Smooth muscle cell of the brain vasculature (primary cell): ENCODE data around the gene IWS1.
"Not testable (repeated sequence)": the region's sequence is repeated elsewhere in the genome, so short reads cannot be mapped to it uniquely, and the experiment has no call there.

Experiments used
- DNase-seq: peaks from one replicate; pipeline ENCODE4 v3.0.0-alpha.2; 2012; ENCODE audit warnings: low read depth, low spot score

Gene IWS1

DNA sequence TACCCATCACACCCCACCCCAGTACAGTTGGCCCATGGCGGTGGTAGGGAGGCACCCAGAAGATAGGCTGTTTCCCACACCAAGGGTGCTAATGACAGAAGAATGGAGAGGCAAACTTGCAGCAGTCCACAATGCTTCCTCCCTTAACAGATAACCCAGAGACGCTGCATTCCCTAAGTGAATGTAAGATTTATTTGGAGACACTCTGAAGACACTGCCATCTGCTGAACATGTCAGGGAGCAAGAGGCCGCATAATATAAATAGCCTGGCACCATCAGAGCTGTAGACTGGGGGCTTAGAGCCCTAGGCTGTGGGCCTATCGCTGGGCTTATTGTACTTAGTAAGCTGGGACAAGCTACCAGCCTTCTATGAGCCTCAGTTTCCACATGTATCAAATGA, 2.2 kb upstream of the IWS1 start:
- DNase-seq: no peak

GRCh38 chr2:127527001-127527804, 914 bp upstream of the IWS1 start:
- no peak for DNase-seq

DNA sequence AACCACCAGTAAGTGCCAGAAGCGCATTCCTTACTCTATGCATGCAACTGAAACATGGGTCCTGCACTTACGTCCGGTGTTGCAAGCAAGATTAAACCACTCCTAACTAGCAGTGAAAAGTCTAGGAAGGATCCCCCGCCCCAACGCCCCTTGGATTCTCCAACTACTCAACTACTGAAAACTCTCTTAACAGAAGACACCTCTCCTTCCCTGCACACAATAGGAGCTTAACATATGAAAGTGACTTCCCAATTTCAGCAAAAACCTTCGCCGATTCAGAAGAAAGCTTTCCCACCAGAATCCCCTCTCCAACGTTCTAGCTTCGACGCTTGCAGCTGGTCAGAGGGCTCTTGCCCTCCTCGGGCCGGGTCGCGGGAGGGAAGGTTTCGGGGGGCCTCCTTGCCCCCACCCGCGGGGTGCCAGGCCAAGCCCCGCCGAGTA, 578 bp downstream of the IWS1 start:
- DNase-seq: no peak

GRCh38 chr2:127524198-127524834, 2.0 kb downstream of the IWS1 start:
- not testable (repeated sequence) for DNase-seq

GRCh38 chr2:127523269-127523939, 2.9 kb downstream of the IWS1 start:
- DNase-seq: no peak

DNA sequence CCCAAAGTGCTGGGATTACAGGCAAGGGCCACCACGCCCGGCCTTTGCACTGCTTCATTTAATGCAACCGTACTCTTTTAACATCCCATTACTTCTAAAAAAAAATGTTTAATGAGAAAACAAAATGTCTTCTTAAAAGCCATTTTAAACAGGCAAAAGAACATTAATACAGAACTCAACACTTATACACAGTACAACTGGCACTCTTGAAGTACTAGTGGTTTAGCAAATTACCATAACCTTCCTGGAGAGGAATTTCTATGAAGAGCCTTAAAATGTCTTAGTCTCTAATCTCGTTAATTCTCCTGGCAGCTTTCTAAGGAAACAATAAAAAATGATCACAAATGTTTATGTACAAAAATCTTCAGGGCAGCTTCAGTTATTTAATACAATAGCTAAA, 5.9 kb downstream of the IWS1 start:
- no peak for DNase-seq

- no peak for DNase-seq
Observed at GRCh38 chr2:127517465-127517864, 8.8 kb downstream of the IWS1 start.

DNA sequence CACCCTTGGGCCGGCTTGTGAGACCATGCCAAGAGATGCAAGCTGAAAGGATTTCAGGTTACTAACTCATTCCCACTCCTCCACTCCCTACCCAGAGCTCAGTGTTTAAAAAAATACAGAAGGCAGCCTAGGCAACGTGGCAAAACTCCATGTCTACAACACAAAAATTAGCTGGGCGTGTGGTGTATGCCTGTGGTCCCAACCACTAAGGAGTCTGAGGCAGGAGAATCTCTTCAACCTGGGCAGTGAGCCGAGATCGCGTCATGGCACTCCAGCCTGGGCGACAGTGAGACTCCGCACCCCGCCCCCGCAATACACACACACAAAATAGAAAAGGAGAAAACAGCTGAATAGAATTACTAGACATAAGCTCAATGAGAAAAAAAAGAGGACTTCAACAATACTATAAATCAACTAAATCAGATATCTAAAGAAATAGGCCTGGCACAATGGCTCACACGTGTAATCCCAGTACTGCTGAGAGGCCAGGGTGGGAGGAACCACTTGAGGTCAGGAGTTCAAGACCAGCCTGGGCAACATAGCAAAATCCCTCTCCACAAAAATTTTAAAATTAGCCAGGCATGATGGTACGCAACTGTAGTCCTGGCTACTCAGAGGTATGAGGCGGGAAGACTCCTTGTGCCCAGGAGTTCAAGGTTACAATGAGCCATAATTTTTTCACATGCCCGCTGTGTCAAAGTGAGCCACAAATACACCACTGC, 10.1 kb downstream of the IWS1 start:
- DNase-seq: no peak

- no peak for DNase-seq
Observed at GRCh38 chr2:127515383-127515915, 10.8 kb downstream of the IWS1 start.

GRCh38 chr2:127514485-127514884, 11.8 kb downstream of the IWS1 start:
- DNase-seq: no peak

DNA sequence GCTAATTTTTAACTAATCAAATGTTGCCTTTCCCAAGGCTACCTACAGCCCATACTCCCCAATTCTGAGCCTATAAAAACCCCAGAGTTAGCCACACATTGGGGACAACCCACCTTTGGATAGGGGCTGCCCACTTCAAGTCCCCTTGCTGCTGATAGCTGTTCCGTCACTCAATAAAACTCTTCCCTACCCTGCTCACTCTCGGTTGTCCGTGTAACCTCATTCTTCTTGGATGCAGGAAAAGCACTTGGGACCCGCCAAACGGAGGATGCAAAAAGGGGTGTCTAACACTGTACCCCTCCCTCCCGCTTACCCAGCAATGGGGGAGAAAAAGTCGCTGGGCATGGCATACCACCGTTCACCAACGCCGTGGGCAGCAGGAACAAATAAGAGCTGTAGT, 12.2 kb downstream of the IWS1 start:
- DNase-seq: no peak

DNA sequence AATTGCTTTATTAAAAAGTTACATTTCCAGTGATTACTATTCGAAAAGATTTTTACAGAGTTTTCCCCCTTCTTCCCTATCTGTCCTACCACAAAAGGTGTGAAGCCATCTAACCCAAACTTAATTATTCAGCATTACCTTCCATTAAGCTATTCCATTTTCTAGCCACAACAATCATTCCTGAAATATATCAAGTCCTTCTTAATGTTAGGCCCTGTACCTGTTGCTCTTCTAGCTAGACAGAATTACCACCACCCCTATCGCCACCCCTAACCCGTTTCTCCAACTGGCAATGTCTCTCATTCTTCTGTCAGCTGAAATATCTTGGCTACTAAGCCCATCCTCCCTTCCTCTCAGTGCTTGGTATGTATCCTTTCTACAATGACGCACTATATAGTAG, 13.9 kb downstream of the IWS1 start:
- DNase-seq: no peak

- no peak for DNase-seq
Observed at GRCh38 chr2:127511917-127512316, 14.4 kb downstream of the IWS1 start.

DNA sequence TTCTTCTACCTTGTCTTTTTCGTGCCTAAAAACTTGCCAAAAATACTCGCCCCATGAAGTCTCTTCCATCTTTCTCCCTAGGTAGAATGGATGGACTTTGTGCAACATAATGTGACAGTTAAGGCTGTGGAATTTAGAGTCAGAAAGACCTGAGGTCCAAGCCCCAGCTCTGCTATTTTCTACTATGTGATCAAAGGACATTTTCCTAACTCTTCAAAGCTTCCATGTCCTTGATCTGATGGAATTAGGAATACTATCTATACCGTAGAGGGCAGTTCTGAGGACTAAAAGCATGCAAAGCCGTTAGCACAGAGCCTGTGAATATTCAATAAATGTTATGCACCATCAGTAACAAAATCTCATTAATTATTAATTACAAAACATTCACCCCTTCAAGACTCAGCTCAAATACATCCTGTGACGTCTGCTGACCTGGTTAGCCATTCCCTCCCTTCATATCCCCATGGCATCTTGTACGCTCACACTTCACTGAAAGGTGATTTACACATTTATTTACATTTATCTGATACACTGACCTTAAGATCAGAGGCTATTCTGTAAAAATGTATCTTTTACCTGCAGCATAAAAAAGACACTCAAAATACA, 15.1 kb downstream of the IWS1 start:
- no peak for DNase-seq

DNA sequence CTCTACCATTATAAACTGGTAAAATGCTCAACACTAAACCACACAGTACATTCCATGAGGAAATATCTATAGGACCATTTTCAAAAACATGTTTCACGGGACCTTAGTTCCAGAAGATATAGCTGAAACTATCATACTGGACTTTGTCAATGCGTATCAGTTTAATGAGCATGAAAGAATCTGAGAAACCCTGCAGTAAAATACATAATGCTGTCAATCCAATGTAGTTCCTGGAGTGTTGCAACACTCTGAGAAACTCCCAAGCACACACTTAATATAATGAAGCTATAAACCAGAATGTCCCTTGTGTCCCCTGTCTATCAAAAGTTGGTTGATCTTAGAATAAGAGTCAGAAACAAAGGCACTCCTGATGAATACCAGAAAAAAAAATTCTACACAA, 16.2 kb downstream of the IWS1 start:
- no peak for DNase-seq

- peak; percentile 86 for DNase-seq
Observed at GRCh38 chr2:127508631-127509034, 17.7 kb downstream of the IWS1 start.

DNA sequence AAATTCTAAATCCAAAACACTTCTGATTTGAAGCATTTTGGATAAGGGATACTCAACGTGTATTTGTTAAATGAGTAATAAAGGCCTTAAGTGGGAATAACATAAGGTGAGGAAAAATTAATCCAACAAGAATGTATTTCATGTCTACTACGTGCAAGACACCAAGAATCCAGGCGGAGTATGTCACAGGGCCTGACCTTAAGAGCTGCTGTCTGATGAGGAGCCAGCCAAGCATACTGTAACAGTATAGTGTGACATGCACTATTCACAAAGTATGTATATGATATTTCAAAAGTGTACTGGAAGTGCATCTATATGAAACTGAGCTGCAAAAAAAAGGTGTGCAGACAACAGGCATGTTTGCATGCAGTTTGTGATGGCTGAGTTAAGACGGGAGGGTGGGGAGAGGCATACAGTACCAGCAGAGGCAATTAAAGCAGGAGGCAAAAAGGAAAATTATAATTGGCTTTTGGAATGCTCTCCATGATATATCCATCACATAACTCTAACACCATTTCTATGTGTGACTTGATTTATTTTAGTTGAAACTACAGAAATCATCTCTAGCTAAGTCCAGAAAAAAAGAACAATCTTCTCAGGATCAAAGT, 18.2 kb downstream of the IWS1 start:
- DNase-seq: no peak

- no peak for DNase-seq
Observed at GRCh38 chr2:127506510-127506909, 19.8 kb downstream of the IWS1 start.

- DNase-seq: no peak
Observed at GRCh38 chr2:127504552-127505430, 21.5 kb downstream of the IWS1 start.

- DNase-seq: no peak
Observed at GRCh38 chr2:127503491-127503890, 22.8 kb downstream of the IWS1 start.
